ENCODE data around the gene UQCRH.

- TF ChIP-seq CBFB (CRISPR knock-in tag; IDR thresholded peaks at IDR 0.05; ENCODE audit: low read depth) (no peak), ETV6 (CRISPR knock-in tag; IDR thresholded peaks at IDR 0.05) (no peak), MXD4 (CRISPR knock-in tag; IDR thresholded peaks at IDR 0.05; ENCODE audit: borderline replicate concordance) (no peak), ZNF232 (CRISPR knock-in tag; IDR thresholded peaks at IDR 0.05) (no peak)
Measured at GRCh38 chr1:46315669-46316403, 12.3 kb downstream of the UQCRH start.
